Heart right ventricle (tissue), 16 donors: ENCODE data around the gene CPED1. TPM values are rescaled to one million over a fixed set of nuclear protein-coding genes. Genes with fewer than 3 reads are reported as not detected.

Experiments used
- ATAC-seq, 8 donors: fragments of 200-7000 bp; cut with Tn5 transposase; one replicate each; pipeline ENCODE4 v1.9.1; 2020; ENCODE audit warnings: mild to moderate bottlenecking in 8 of 8, moderate library complexity in 8 of 8, moderate number of reproducible peaks in 1 of 8
- DNase-seq, 2 donors: peaks; one replicate each; pipeline ENCODE4 v3.0.0-alpha.2; 2020
- H3K27ac ChIP-seq, 10 donors: fragments of 200-600 bp; sonication (generic) in 2 of 10; one replicate each; pipeline versions ENCODE4 v1.5.0 to v1.8.0; 2020 to 2022; ENCODE audit warnings: mild to moderate bottlenecking in 3 of 10
- H3K27me3 ChIP-seq, 7 donors: fragments of 200-600 bp; one replicate each; pipeline ENCODE4 v1.8.0; 2021 to 2022; ENCODE audit warnings: mild to moderate bottlenecking in 2 of 7
- H3K36me3 ChIP-seq, 9 donors: fragments of 200-600 bp; sonication (generic) in 1 of 9; one replicate each; pipeline versions ENCODE4 v1.5.0 to v1.8.0; 2020 to 2022; ENCODE audit warnings: mild to moderate bottlenecking in 2 of 9
- H3K4me1 ChIP-seq, 9 donors: fragments of 200-600 bp; sonication (generic) in 1 of 9; one replicate each; pipeline versions ENCODE4 v1.5.0 to v1.8.0; 2020 to 2022; ENCODE audit warnings: mild to moderate bottlenecking in 4 of 9
- H3K4me3 ChIP-seq, 10 donors: fragments of 200-600 bp; sonication (generic) in 2 of 10; one replicate each; pipeline versions ENCODE4 v1.5.0 to v1.8.0; 2020 to 2022; ENCODE audit warnings: mild to moderate bottlenecking in 7 of 10, moderate library complexity in 2 of 10
- H3K9me3 ChIP-seq, 11 donors: fragments of 200-600 bp in 10 of 11; sonication (generic) in 2 of 11; one replicate each; pipeline versions ENCODE4 v1.5.0 to v1.8.0; 2013 to 2022; ENCODE audit warnings: mild to moderate bottlenecking in 2 of 11, control low read depth in 1 of 11, moderate library complexity in 1 of 11
- WGBS, 2 donors: extraction: QIAGEN DNeasy Blood & Tissue Kit; methylation state at CpG; one replicate each; pipeline ENCODE4 v1.1.7; 2013; ENCODE audit warnings: inconsistent platforms in 1 of 2; 5-methylcytosine and 5-hydroxymethylcytosine counted together
- intact Hi-C, 10 donors: fragments of 100-400 bp; cut with DNase I; formaldehyde crosslinking; loops; one replicate each; pipeline versions ENCODE4 v1.11.1 to v1.14.2; 2022
- polyA plus RNA-seq, 2 donors: library from polyadenylated mRNA; stranded (reverse); fragments of 200-250 nt; gene quantifications; one replicate each; pipeline ENCODE4 v1.2.3, GENCODE V29; 2013
- total RNA-seq, 10 donors: library from RNA; stranded (reverse); fragmentation: NEBNext Ultra II Directional in 3 of 10; extraction: Animal tissue kit (Norgen Biotek cat#: 25700) in 3 of 10; gene quantifications; one replicate each; pipeline versions ENCODE4 v1.2.1 to v1.2.4, GENCODE V29; 2021 to 2023
- TF ChIP-seq, protein P1 (sequence below), 9 donors: fragments of 200-600 bp; sonication (generic) in 2 of 9; IDR thresholded peaks; one replicate each; pipeline versions ENCODE4 v1.5.0 to v1.8.0; 2021 to 2022; ENCODE audit warnings: antibody characterized with exemption in 9 of 9, mild to moderate bottlenecking in 5 of 9, moderate library complexity in 1 of 9
- donor health status: Arrhythmogenic right ventricular cardiomyopathy.
- donor health status: ischemic (EF 13 %, LVEDD 7.1; RV severe dilation, severe dysfunction).
- donor health status: healthy with polysubstance abuse.
- donor health status: DM: no; HTN: yes; CAD: no.
- donor health status: DM: no; HTN: no; CAD: no.
- donor health status: ischemic (EF 25% LVEDD 6.9; RV normal size, moderate dysfunction).
- donor health status: ischemic (EF 25% LVEDD 5.7; RV mildly dilated, moderate dysfunction).
- donor health status: healthy.
- donor health status: DM: yes; HTN: yes; CAD: no.
- donor health status: Ischemic cardiomyopathy.
- donor health status: ischemic (EF 35%, LVEDD 5.7; RV mildly dilated, moderate dysfunction).
- donor health status: nonischemic (EF 11% LVEDD 7.7; RV severe dilation, severe dysfunction).
- donor health status: DM: yes; HTN: yes; CAD: no.
- donor health status: PGD.
- donor health status: ischemic (EF 29% LVEDD 5.4; RV normal size, mild dysfunction).
- donor health status: nonischemic (EF 23%, LVEDD 6.1; RV moderate dilation, normal function).

Gene CPED1
- total and polyA plus RNA-seq, 12 donors, result 3.9 to 56.5 (median 31.2) TPM

GRCh38 chr7:121017586-121017985 is 29.1 kb downstream of the CPED1 start:
- peak overlapping the region in 6 of 10 donors; percentile 55 to 82 (median 78) for H3K27ac ChIP-seq
- ATAC-seq, result no peak
- H3K27me3 ChIP-seq, result no peaks in the 10 kb centered on the region
- H3K9me3 ChIP-seq, result peaks cover 0 to 3% (median 0%) of the 10 kb centered on the region in 11 donors
- H3K4me3 ChIP-seq, result no peak overlapping the region
- 78 to 81% methylated on average over 1 of the region's 1 CpG for WGBS, 2 donors
- intact Hi-C loops, result no loop called here
- H3K4me1 ChIP-seq, result peaks cover 0 to 83% (median 65%) of the 10 kb centered on the region in 9 donors
- TF ChIP-seq, protein P1, sequence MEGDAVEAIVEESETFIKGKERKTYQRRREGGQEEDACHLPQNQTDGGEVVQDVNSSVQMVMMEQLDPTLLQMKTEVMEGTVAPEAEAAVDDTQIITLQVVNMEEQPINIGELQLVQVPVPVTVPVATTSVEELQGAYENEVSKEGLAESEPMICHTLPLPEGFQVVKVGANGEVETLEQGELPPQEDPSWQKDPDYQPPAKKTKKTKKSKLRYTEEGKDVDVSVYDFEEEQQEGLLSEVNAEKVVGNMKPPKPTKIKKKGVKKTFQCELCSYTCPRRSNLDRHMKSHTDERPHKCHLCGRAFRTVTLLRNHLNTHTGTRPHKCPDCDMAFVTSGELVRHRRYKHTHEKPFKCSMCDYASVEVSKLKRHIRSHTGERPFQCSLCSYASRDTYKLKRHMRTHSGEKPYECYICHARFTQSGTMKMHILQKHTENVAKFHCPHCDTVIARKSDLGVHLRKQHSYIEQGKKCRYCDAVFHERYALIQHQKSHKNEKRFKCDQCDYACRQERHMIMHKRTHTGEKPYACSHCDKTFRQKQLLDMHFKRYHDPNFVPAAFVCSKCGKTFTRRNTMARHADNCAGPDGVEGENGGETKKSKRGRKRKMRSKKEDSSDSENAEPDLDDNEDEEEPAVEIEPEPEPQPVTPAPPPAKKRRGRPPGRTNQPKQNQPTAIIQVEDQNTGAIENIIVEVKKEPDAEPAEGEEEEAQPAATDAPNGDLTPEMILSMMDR (IDR thresholded peaks at IDR 0.05), result no peak
- H3K36me3 ChIP-seq, result peaks cover 0 to 19% (median 0%) of the 10 kb centered on the region in 9 donors
- no peak for DNase-seq

GRCh38 chr7:121019018-121019417 is 30.5 kb downstream of the CPED1 start:
- peak overlapping the region; percentile 30 to 82 (median 72) for H3K27ac ChIP-seq
- H3K36me3 ChIP-seq, result peaks cover 0 to 19% (median 0%) of the 10 kb centered on the region in 9 donors
- DNase-seq, result no peak
- no peaks in the 10 kb centered on the region for H3K27me3 ChIP-seq
- H3K4me3 ChIP-seq, result no peak overlapping the region
- TF ChIP-seq, protein P1 (IDR thresholded peaks at IDR 0.05), result no peak
- peaks cover 0 to 3% (median 0%) of the 10 kb centered on the region in 11 donors for H3K9me3 ChIP-seq
- peaks cover 6 to 86% (median 72%) of the 10 kb centered on the region in 9 donors for H3K4me1 ChIP-seq
- intact Hi-C loops, result no loop called here
- 40 to 52% methylated on average over 2 of the region's 2 CpGs for WGBS, 2 donors
- ATAC-seq, result peak; percentile 46 to 84 (median 79)

- intact Hi-C loops, result no loop called here
These were observed 31.9 kb downstream of the CPED1 start for GRCh38 chr7:121020249-121020988.

More at GRCh38 chr7:121020249-121020988, 31.9 kb downstream of the CPED1 start:
- TF ChIP-seq, protein P1 (IDR thresholded peaks at IDR 0.05), result no peak
- H3K4me1 ChIP-seq, result peaks cover 7 to 93% (median 80%) of the 10 kb centered on the region in 9 donors
- H3K4me3 ChIP-seq, result no peak overlapping the region
- H3K9me3 ChIP-seq, result peaks cover 0 to 3% (median 0%) of the 10 kb centered on the region in 11 donors
- H3K27me3 ChIP-seq, result no peaks in the 10 kb centered on the region
- peaks cover 0 to 19% (median 0%) of the 10 kb centered on the region in 9 donors for H3K36me3 ChIP-seq
- DNase-seq (no peak), ATAC-seq (peak in 1 of 8 donors; percentile 26)
- peak overlapping the region in 9 of 10 donors; percentile 2 to 82 (median 72) for H3K27ac ChIP-seq
- WGBS, 2 donors, result 97 to 100% methylated on average over 1 of the region's 1 CpG
